MCF 10A (cell line): ENCODE results near the gene EFNA1. TPM values are rescaled to one million over a fixed set of nuclear protein-coding genes. Genes with fewer than 3 reads are reported as not detected.

Source experiments
- BruUV-seq: library from RNA; stranded (reverse); fragments of 400-500 nt; replicated peaks from 2 replicates; lab custom pipeline; 2021; lab: Mats Ljungman, UMichigan
- CTCF ChIA-PET: fragments of 300-600 bp; sonication (Branson Sonifier 250); formaldehyde crosslinking; extraction: SDS; loops from one replicate; lab custom pipeline; 2021; ENCODE audit warnings: antibody characterized with exemption, inconsistent platforms; lab: Yijun Ruan, JAX
- POLR2A ChIA-PET: fragments of 300-600, 350-650 bp; sonication (Branson Sonifier 250); formaldehyde crosslinking; extraction: SDS; loops from one replicate; lab custom pipeline; 2020; ENCODE audit warnings: antibody characterized with exemption, inconsistent platforms; lab: Yijun Ruan, JAX
- DNase-seq: peaks from one replicate; pipeline ENCODE4 v3.0.0-alpha.2; 2018; ENCODE audit not compliant: unreplicated experiment
- H3K27ac Mint-ChIP-seq: one replicate; pipeline ENCODE4 v1.8.0; 2022; ENCODE audit warnings: mild to moderate bottlenecking, low read depth, mixed read lengths; ENCODE audit not compliant: unreplicated experiment
- H3K27me3 Mint-ChIP-seq: one replicate; pipeline ENCODE4 v1.8.0; 2022; ENCODE audit warnings: mixed read lengths; ENCODE audit not compliant: insufficient read depth, unreplicated experiment
- H3K36me3 Mint-ChIP-seq: one replicate; pipeline ENCODE4 v1.8.0; 2022; ENCODE audit warnings: mild to moderate bottlenecking, moderate library complexity, mixed read lengths; ENCODE audit not compliant: insufficient read depth, unreplicated experiment
- H3K4me1 Mint-ChIP-seq: one replicate; pipeline ENCODE4 v1.8.0; 2022; ENCODE audit warnings: mixed read lengths; ENCODE audit not compliant: insufficient read depth, unreplicated experiment
- H3K4me3 Mint-ChIP-seq: one replicate; pipeline ENCODE4 v1.8.0; 2022; ENCODE audit warnings: mild to moderate bottlenecking, moderate library complexity, mixed read lengths; ENCODE audit not compliant: unreplicated experiment
- H3K9me3 Mint-ChIP-seq: one replicate; pipeline ENCODE4 v1.8.0; 2022; ENCODE audit warnings: mixed read lengths; ENCODE audit not compliant: unreplicated experiment
- CTCF ChIP-seq: fragments of 200-600 bp; IDR thresholded peaks from one replicate; pipeline ENCODE4 v1.8.0; 2022; ENCODE audit warnings: antibody characterized with exemption, mild to moderate bottlenecking; ENCODE audit not compliant: unreplicated experiment
- intact Hi-C: fragments of 100-400 bp; cut with micrococcal nuclease; formaldehyde crosslinking; loops from 2 replicates; pipeline ENCODE4 v1.14.1; 2022
- total RNA-seq: library from RNA; stranded (reverse); gene quantifications from 2 replicates; pipeline ENCODE4 v1.2.3, GENCODE V29; 2022

The EFNA1 gene
- total RNA-seq, 1 experiment from 2014 or later: 38.9 TPM

- Mint-ChIP-seq H3K27ac (peak overlapping the region; percentile 90), H3K36me3 (peaks cover 24% of the 10 kb centered on the region), H3K4me3 (peak overlapping the region; percentile 100), H3K27me3 (no peaks in the 10 kb centered on the region), H3K9me3 (no peaks in the 10 kb centered on the region), H3K4me1 (peaks cover 41% of the 10 kb centered on the region)
- CTCF ChIA-PET: interaction anchor here (0.6 to 6.7 kb wide), 13 partner anchors 10 to 127 kb away, joined by 3 to 58 read pairs (median 8); partner anchors contain the start of genes ADAM15, DPM3, KRTCAP2 and SLC50A1
- POLR2A ChIA-PET: interaction anchor here (0.7 to 11.9 kb wide), 30 partner anchors 8 to 671 kb away, joined by 3 to 238 read pairs (median 5); partner anchors contain the start of genes ADAM15, DPM3, FLAD1 and KRTCAP2
- TF ChIP-seq CTCF: no peak
- no TSS peak for BruUV-seq
- peak; percentile 98 for DNase-seq
- intact Hi-C loops: loop anchor here (1.0 kb wide), 1 partner anchor 30 kb away; no protein-coding TSS in a partner anchor
These were observed 2.9 kb upstream of the EFNA1 start for GRCh38 chr1:155124503-155125463.

- Mint-ChIP-seq H3K27ac (peak overlapping the region; percentile 90), H3K9me3 (no peaks in the 10 kb centered on the region), H3K4me1 (peaks cover 45% of the 10 kb centered on the region), H3K36me3 (peaks cover 31% of the 10 kb centered on the region), H3K27me3 (no peaks in the 10 kb centered on the region), H3K4me3 (peak overlapping the region; percentile 100)
- BruUV-seq: no TSS peak
- POLR2A ChIA-PET: interaction anchor here (0.6 to 11.9 kb wide), 27 partner anchors 9 to 1345 kb away, joined by 3 to 238 read pairs (median 6); partner anchors contain the start of genes ADAM15, DPM3, FLAD1 and JTB
- TF ChIP-seq CTCF: peak; percentile 20
- CTCF ChIA-PET: interaction anchor here (0.6 to 6.7 kb wide), 13 partner anchors 9 to 495 kb away, joined by 3 to 58 read pairs (median 8); partner anchors contain the start of genes ADAM15, DPM3, KRTCAP2 and SLC50A1
- intact Hi-C loops: no loop called here
- DNase-seq: peak; percentile 89
These were observed 2.1 kb upstream of the EFNA1 start for GRCh38 chr1:155125511-155125945.

- peak overlapping the region; percentile 100 for H3K4me3 Mint-ChIP-seq
- H3K4me1 Mint-ChIP-seq: peaks cover 50% of the 10 kb centered on the region
- peak overlapping the region; percentile 90 for H3K27ac Mint-ChIP-seq
- H3K27me3 Mint-ChIP-seq: no peaks in the 10 kb centered on the region
- peak; percentile 71 for DNase-seq
- no peaks in the 10 kb centered on the region for H3K9me3 Mint-ChIP-seq
- peaks cover 37% of the 10 kb centered on the region for H3K36me3 Mint-ChIP-seq
- intact Hi-C loops: no loop called here
- ChIA-PET POLR2A (interaction anchor here (0.6 to 11.9 kb wide), 25 partner anchors 10 to 1345 kb away, joined by 3 to 238 read pairs (median 6); partner anchors contain the start of genes ADAM15, DPM3, JTB and KRTCAP2), CTCF (interaction anchor here (0.6 to 6.7 kb wide), 18 partner anchors 9 to 495 kb away, joined by 3 to 58 read pairs (median 5); partner anchors contain the start of genes ADAM15, DPM3, KRTCAP2 and SLC50A1)
- BruUV-seq: no TSS peak
- TF ChIP-seq CTCF: no peak
These were observed 1.6 kb upstream of the EFNA1 start for GRCh38 chr1:155125946-155126555.
